ENCODE results near the gene CNTFR. TPM values are rescaled to one million over a fixed set of nuclear protein-coding genes. Genes with fewer than 3 reads are reported as not detected.

The CNTFR gene
- total RNA-seq, 2 donors from 2014 or later = 2.7 to 13.3 TPM

- no peaks in the 10 kb centered on the region for H3K36me3 ChIP-seq
- H3K27ac ChIP-seq = no peak overlapping the region
- no peaks in the 10 kb centered on the region for H3K9me3 ChIP-seq
- 96% methylated on average over 3 of the region's 3 CpGs for WGBS
- H3K4me1 ChIP-seq (replicated peaks) = peaks cover 15% of the 10 kb centered on the region
- H3K27me3 ChIP-seq (replicated peaks; ENCODE audit: insufficient read depth) = no peaks in the 10 kb centered on the region
- intact Hi-C loops (cut with DNase I) = no loop called here
- no peak overlapping the region for H3K4me3 ChIP-seq
- no peak for DNase-seq (ENCODE audit: low spot score)
- no peak for TF ChIP-seq CTCF (IDR thresholded peaks at IDR 0.05)
- TF ChIP-seq POLR2AphosphoS5 (IDR thresholded peaks at IDR 0.05) = no peak
- no peak for TF ChIP-seq POLR2A (IDR thresholded peaks at IDR 0.05)
Measured at GRCh38 chr9:34508951-34509350, 80.6 kb downstream of the CNTFR start.

GRCh38 chr9:34508463-34508862 is 81.1 kb downstream of the CNTFR start:
- 93% methylated on average over 3 of the region's 3 CpGs for WGBS
- Histone ChIP-seq H3K4me3 (no peak overlapping the region), H3K4me1 (replicated peaks) (peaks cover 14% of the 10 kb centered on the region), H3K27me3 (replicated peaks; ENCODE audit: insufficient read depth) (no peaks in the 10 kb centered on the region), H3K36me3 (no peaks in the 10 kb centered on the region), H3K27ac (no peak overlapping the region), H3K9me3 (no peaks in the 10 kb centered on the region)
- no peak for DNase-seq (ENCODE audit: low spot score)
- TF ChIP-seq CTCF (IDR thresholded peaks at IDR 0.05) (no peak), POLR2AphosphoS5 (IDR thresholded peaks at IDR 0.05) (no peak)
- intact Hi-C loops (cut with DNase I) = no loop called here

DNA sequence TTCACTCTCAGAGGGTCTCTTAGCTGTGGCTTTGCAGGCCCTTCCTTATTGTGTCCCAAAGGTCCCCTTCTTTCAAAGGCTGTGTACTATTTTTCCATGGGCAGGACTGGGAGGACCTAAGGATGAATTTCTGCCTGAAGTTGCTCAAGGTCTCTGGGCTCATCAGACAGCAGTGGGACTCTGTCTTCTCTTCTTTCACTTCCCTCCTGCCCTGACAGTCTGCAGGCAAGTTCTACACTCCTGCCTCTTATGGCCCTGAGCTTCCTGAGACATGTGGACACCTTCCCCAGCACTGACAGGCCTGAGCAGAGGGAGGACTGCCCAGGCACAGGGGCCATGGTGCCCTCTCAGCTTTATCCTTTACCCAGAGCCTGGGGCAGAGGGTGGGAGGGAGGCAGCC is 81.6 kb downstream of the CNTFR start:
- Histone ChIP-seq H3K36me3 (no peaks in the 10 kb centered on the region), H3K9me3 (no peaks in the 10 kb centered on the region), H3K27ac (no peak overlapping the region), H3K4me1 (replicated peaks) (peaks cover 13% of the 10 kb centered on the region), H3K4me3 (no peak overlapping the region), H3K27me3 (replicated peaks; ENCODE audit: insufficient read depth) (no peaks in the 10 kb centered on the region)
- no peak for DNase-seq (ENCODE audit: low spot score)
- no peak for TF ChIP-seq POLR2AphosphoS5 (IDR thresholded peaks at IDR 0.05)
- no peak for TF ChIP-seq CTCF (IDR thresholded peaks at IDR 0.05)
- TF ChIP-seq POLR2A (IDR thresholded peaks at IDR 0.05) = no peak
- intact Hi-C loops (cut with DNase I) = no loop called here

GRCh38 chr9:34507556-34507955 is 82.0 kb downstream of the CNTFR start:
- Histone ChIP-seq H3K36me3 (no peaks in the 10 kb centered on the region), H3K4me1 (replicated peaks) (peaks cover 13% of the 10 kb centered on the region), H3K27me3 (replicated peaks; ENCODE audit: insufficient read depth) (no peaks in the 10 kb centered on the region), H3K9me3 (no peaks in the 10 kb centered on the region), H3K4me3 (no peak overlapping the region), H3K27ac (no peak overlapping the region)
- 88% methylated on average over 5 of the region's 5 CpGs for WGBS
- intact Hi-C loops (cut with DNase I) = no loop called here
- TF ChIP-seq POLR2A (IDR thresholded peaks at IDR 0.05) (no peak), CTCF (IDR thresholded peaks at IDR 0.05) (no peak), POLR2AphosphoS5 (IDR thresholded peaks at IDR 0.05) (no peak)
- DNase-seq (ENCODE audit: low spot score) = no peak

DNA sequence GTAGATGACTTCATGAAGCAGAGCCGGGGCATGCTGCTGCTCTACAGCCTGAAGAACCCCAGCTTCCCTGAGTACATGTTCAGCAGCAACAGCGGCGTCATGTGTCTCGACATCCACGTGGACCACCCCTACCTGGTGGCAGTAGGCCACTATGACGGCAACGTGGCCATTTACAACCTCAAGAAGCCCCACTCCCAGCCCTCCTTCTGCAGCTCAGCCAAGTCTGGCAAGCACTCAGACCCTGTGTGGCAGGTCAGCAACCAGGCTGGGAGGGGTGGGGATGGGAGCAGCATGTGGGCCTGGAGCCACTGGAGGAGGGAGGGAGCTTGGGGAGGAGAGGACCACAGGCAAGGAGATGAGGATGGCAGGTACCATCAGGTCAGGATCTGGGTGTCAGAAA is 82.9 kb downstream of the CNTFR start:
- TF ChIP-seq POLR2AphosphoS5 (IDR thresholded peaks at IDR 0.05) (no peak), POLR2A (IDR thresholded peaks at IDR 0.05) (no peak), CTCF (IDR thresholded peaks at IDR 0.05) (no peak)
- H3K4me1 ChIP-seq (replicated peaks) = peaks cover 14% of the 10 kb centered on the region
- DNase-seq (ENCODE audit: low spot score) = no peak
- no peaks in the 10 kb centered on the region for H3K9me3 ChIP-seq
- intact Hi-C loops (cut with DNase I) = no loop called here
- no peak overlapping the region for H3K4me3 ChIP-seq
- no peaks in the 10 kb centered on the region for H3K27me3 ChIP-seq (replicated peaks; ENCODE audit: insufficient read depth)
- no peak overlapping the region for H3K27ac ChIP-seq
- 93% methylated on average over 7 of the region's 7 CpGs for WGBS
- H3K36me3 ChIP-seq = no peaks in the 10 kb centered on the region
